RWPE2 (cell line): ENCODE results near the gene PIK3CB.

Experiments used
- ATAC-seq: fragments of 200-7000 bp; cut with Tn5 transposase; 3 replicates; pipeline ENCODE4 v1.9.1; 2021; ENCODE audit warnings: low read depth
- DNase-seq: peaks from one replicate; pipeline ENCODE4 v3.0.0-alpha.2; 2020; ENCODE audit warnings: low spot score
- H3K27ac ChIP-seq: fragments of 450-650 bp; 2 replicates; pipeline ENCODE4 v1.5.1; 2017; ENCODE audit warnings: mild to moderate bottlenecking; ENCODE audit not compliant: poor library complexity, severe bottlenecking
- H3K27me3 ChIP-seq: fragments of 250-450 bp; sonication (Bioruptor Pico); 2 replicates; pipeline ENCODE4 v1.5.1; 2021; ENCODE audit warnings: mild to moderate bottlenecking, moderate library complexity; ENCODE audit not compliant: insufficient read depth, poor library complexity, severe bottlenecking
- H3K36me3 ChIP-seq: fragments of 250-450 bp; sonication (Bioruptor Pico); 2 replicates; pipeline ENCODE4 v1.5.1; 2020; ENCODE audit warnings: low read depth, mild to moderate bottlenecking, moderate library complexity
- H3K4me1 ChIP-seq: fragments of 250-450 bp; sonication (Bioruptor Pico); 2 replicates; pipeline ENCODE4 v1.5.1; 2021; ENCODE audit warnings: mild to moderate bottlenecking, moderate library complexity; ENCODE audit not compliant: insufficient read depth, poor library complexity, severe bottlenecking
- H3K4me3 ChIP-seq: fragments of 250-450 bp; sonication (Bioruptor Pico); 2 replicates; pipeline ENCODE4 v1.5.1; 2021; ENCODE audit warnings: mild to moderate bottlenecking, moderate library complexity; ENCODE audit not compliant: severe bottlenecking
- H3K9me3 ChIP-seq: fragments of 250-450 bp; sonication (Bioruptor Pico); 2 replicates; pipeline ENCODE4 v1.5.1; 2021; ENCODE audit warnings: mild to moderate bottlenecking, moderate library complexity; ENCODE audit not compliant: severe bottlenecking
- TF ChIP-seq, protein P1 (sequence below): fragments of 450-650 bp; IDR thresholded peaks from one replicate; pipeline ENCODE4 v1.5.1; 2017; ENCODE audit warnings: mild to moderate bottlenecking, moderate library complexity; ENCODE audit not compliant: poor library complexity, severe bottlenecking

The PIK3CB gene

DNA sequence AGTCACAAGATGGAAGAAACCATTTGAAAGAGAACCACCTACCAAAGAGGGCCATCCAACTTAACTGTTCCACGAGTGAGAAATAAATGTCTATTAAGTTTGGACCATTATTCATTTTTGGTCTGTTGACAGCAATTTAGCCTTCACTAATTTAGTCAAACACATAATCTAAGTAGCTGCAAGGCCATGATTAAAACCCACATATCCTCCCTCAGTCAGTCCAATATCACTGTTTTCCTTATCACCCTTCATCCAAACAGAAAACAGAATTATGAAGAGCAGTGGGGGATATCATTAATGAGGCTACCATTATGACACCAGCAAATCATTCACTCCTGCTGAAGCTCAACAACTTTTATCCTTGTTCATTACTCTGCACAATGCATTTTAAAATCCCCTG, 52.0 kb downstream of the PIK3CB start:
- Histone ChIP-seq H3K4me1 (peaks cover 9% of the 10 kb centered on the region), H3K9me3 (no peaks in the 10 kb centered on the region), H3K27me3 (no peaks in the 10 kb centered on the region), H3K4me3 (no peak overlapping the region), H3K27ac (no peak overlapping the region), H3K36me3 (no peaks in the 10 kb centered on the region)
- ATAC-seq, result no peak
- no peak for DNase-seq
- TF ChIP-seq, protein P1, sequence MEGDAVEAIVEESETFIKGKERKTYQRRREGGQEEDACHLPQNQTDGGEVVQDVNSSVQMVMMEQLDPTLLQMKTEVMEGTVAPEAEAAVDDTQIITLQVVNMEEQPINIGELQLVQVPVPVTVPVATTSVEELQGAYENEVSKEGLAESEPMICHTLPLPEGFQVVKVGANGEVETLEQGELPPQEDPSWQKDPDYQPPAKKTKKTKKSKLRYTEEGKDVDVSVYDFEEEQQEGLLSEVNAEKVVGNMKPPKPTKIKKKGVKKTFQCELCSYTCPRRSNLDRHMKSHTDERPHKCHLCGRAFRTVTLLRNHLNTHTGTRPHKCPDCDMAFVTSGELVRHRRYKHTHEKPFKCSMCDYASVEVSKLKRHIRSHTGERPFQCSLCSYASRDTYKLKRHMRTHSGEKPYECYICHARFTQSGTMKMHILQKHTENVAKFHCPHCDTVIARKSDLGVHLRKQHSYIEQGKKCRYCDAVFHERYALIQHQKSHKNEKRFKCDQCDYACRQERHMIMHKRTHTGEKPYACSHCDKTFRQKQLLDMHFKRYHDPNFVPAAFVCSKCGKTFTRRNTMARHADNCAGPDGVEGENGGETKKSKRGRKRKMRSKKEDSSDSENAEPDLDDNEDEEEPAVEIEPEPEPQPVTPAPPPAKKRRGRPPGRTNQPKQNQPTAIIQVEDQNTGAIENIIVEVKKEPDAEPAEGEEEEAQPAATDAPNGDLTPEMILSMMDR, result no peak

DNA sequence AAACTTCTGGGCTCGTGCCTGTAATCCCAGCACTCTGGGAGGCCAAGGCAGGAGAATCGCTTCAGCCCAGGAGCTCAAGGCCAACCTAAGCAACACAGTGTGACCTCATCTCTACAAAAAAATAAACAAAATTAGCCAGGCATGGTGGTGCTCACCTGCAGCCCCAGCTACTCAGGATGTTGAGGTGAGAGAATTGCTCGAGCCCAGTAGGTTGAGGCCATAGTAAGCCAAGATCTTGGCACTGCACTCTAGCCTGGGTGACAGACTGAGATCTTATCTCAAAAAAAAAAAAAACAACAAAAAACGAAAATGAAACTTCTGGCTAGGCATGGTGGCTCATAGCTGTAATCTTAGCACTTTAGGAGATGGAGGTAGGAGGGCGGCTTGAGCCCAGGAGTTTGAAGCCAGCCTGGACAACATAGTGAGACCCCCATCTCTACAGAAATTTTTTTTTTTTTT, 53.7 kb downstream of the PIK3CB start:
- TF ChIP-seq, protein P1, result no peak
- Histone ChIP-seq H3K4me3 (no peak overlapping the region), H3K27me3 (no peaks in the 10 kb centered on the region), H3K9me3 (no peaks in the 10 kb centered on the region), H3K36me3 (no peaks in the 10 kb centered on the region), H3K4me1 (no peaks in the 10 kb centered on the region), H3K27ac (no peak overlapping the region)
- DNase-seq (no peak), ATAC-seq (no peak)

DNA sequence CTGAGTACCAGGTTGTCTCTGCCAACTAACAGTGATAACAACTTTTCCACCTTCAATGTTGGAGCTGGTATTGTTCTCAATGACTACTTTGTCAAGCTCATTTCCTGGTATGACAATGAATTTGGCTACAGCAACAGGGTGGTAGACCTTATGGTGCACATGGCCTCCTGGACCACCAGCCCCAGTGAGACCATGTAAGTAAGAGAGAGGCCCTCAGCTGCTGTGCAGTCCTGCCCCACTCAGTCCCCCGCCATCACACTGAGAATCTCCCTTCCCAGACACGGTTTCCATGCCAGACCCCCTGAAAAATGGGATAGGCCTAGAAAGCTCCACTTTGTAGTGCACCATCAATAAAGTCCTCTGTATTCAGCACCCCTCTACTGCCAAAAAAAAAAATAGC, 56.1 kb downstream of the PIK3CB start:
- H3K27ac ChIP-seq, result no peak overlapping the region
- peaks cover 20% of the 10 kb centered on the region for H3K4me1 ChIP-seq
- ATAC-seq (no peak), DNase-seq (no peak)
- no peaks in the 10 kb centered on the region for H3K9me3 ChIP-seq
- H3K27me3 ChIP-seq, result no peaks in the 10 kb centered on the region
- TF ChIP-seq, protein P1, result no peak
- no peak overlapping the region for H3K4me3 ChIP-seq
- no peaks in the 10 kb centered on the region for H3K36me3 ChIP-seq

DNA sequence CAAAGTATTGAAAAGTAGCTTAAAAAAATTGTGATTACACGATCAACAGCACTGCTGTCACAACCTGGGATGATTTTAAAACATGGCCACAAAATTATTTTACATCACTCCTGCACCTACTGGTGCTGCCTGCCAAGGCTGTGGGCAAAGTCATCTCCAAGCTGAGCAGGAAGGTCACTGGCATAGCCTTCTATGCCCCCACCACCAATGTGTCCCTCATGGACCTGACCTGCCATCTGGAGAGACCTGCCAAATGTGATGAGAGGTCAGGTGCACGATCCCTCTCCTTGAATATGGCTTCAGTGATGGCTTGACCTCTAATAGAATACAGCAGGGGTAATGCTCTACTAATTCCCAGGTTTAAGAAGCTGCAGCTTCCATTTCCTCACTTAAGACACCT, 57.8 kb downstream of the PIK3CB start:
- H3K36me3 ChIP-seq, result no peaks in the 10 kb centered on the region
- DNase-seq (no peak), ATAC-seq (no peak)
- peaks cover 20% of the 10 kb centered on the region for H3K4me1 ChIP-seq
- no peaks in the 10 kb centered on the region for H3K9me3 ChIP-seq
- TF ChIP-seq, protein P1, result no peak
- no peak overlapping the region for H3K27ac ChIP-seq
- H3K27me3 ChIP-seq, result no peaks in the 10 kb centered on the region
- no peak overlapping the region for H3K4me3 ChIP-seq

DNA sequence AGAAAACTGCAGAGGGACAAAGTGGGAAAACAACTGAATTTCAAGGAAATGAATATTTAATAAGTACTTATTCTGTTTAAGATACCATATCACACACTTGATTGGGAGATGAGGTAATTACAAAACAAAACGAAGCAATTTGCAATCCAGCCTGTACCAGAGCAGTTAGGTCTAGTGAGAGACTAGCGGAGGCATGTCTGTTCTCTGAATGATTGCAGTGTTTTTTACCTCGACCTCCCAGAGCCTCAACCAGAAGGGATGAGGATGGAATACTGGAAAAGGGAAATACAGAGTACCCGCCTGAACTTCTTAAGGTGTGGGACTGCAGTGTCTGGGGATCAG, 59.5 kb downstream of the PIK3CB start:
- TF ChIP-seq, protein P1, result no peak
- Histone ChIP-seq H3K9me3 (no peaks in the 10 kb centered on the region), H3K36me3 (no peaks in the 10 kb centered on the region), H3K27me3 (no peaks in the 10 kb centered on the region), H3K4me3 (no peak overlapping the region), H3K27ac (peak overlapping the region; percentile 70), H3K4me1 (peaks cover 20% of the 10 kb centered on the region)
- no peak for DNase-seq
- ATAC-seq, result 0 out of 3 replicates have a peak, but pooled peaks have one; percentile 5
